Activated CD8-positive, alpha-beta T cell treated with anti-CD3 and anti-CD28 coated beads for 36 hours (primary cell): Measurements from ENCODE around the gene PTPN18. TPM values are rescaled to one million over a fixed set of nuclear protein-coding genes. Genes with fewer than 3 reads are reported as not detected.
A peak's percentile ranks its signal among the peaks of the same experiment; 100 is the strongest.

Experiments
- ATAC-seq: fragments of 200-7000 bp; cut with Tn5 transposase; one replicate; pipeline ENCODE4 v1.10.0; 2021; ENCODE audit warnings: mild to moderate bottlenecking, moderate library complexity
- CTCF ChIA-PET: fragments of 350-600 bp; sonication (Branson Sonifier 250); formaldehyde crosslinking; loops from one replicate; lab custom pipeline; 2021; ENCODE audit warnings: antibody characterized with exemption; lab: Charles Lee
- POLR2A ChIA-PET: fragments of 350-600 bp; sonication (Branson Sonifier 250); formaldehyde crosslinking; loops from one replicate; lab custom pipeline; 2021; ENCODE audit warnings: antibody characterized with exemption; lab: Charles Lee
- DNase-seq: peaks from one replicate; pipeline ENCODE4 v3.0.0-alpha.2; 2020
- H3K27ac Mint-ChIP-seq: one replicate; pipeline ENCODE4 v1.8.0; 2021; ENCODE audit warnings: mild to moderate bottlenecking, mixed read lengths
- H3K27me3 Mint-ChIP-seq: one replicate; pipeline ENCODE4 v1.8.0; 2021; ENCODE audit warnings: mixed read lengths
- H3K36me3 Mint-ChIP-seq: one replicate; pipeline ENCODE4 v1.8.0; 2021; ENCODE audit warnings: low read depth, mixed read lengths
- H3K4me1 Mint-ChIP-seq: one replicate; pipeline ENCODE4 v1.8.0; 2021; ENCODE audit warnings: low read depth, mixed read lengths
- H3K4me3 Mint-ChIP-seq: one replicate; pipeline ENCODE4 v1.8.0; 2021; ENCODE audit warnings: mild to moderate bottlenecking, moderate library complexity, mixed read lengths
- H3K9me3 Mint-ChIP-seq: one replicate; pipeline ENCODE4 v1.8.0; 2021; ENCODE audit warnings: mixed read lengths
- CTCF ChIP-seq: fragments of 200-600 bp; IDR thresholded peaks from one replicate; pipeline ENCODE4 v1.8.0; 2022; ENCODE audit warnings: antibody characterized with exemption, mild to moderate bottlenecking
- intact Hi-C: fragments of 100-400 bp; cut with micrococcal nuclease; formaldehyde crosslinking; loops from one replicate; pipeline ENCODE4 v1.10.0; 2022
- total RNA-seq, 2 experiments: library from RNA; stranded (reverse); gene quantifications; one replicate each; pipeline ENCODE4 v1.2.3, GENCODE V29; 2021

Gene PTPN18
- 10 to 100 TPM; 32.9 to 35.4 TPM for total RNA-seq

- POLR2A ChIA-PET = interaction anchor here (0.9 to 5.8 kb wide), 4 partner anchors 13 to 35 kb away, joined by 3 to 65 read pairs (median 4); partner anchors contain the start of gene IMP4
Measured at GRCh38 chr2:130355578-130356431, at the start of gene PTPN18. Gene PTPN18 (plus strand): TSS chr2:130356056. CDS start chr2:130356108, 52 bp downstream.

GRCh38 chr2:130307850-130308249 lies 48.0 kb upstream of the PTPN18 start:
- intact Hi-C loops = no loop called here
- DNase-seq (no peak), ATAC-seq (no peak)
- H3K27me3 Mint-ChIP-seq = no peaks in the 10 kb centered on the region
- no peaks in the 10 kb centered on the region for H3K4me1 Mint-ChIP-seq
- ChIA-PET POLR2A (no interaction called here), CTCF (no interaction called here)
- no peak for TF ChIP-seq CTCF
- no peak overlapping the region for H3K27ac Mint-ChIP-seq
- no peaks in the 10 kb centered on the region for H3K9me3 Mint-ChIP-seq
- no peak overlapping the region for H3K4me3 Mint-ChIP-seq
- H3K36me3 Mint-ChIP-seq = no peaks in the 10 kb centered on the region

More at GRCh38 chr2:130355578-130356431, at the start of gene PTPN18:
- intact Hi-C loops = no loop called here
- Mint-ChIP-seq H3K27ac (peak within 1 kb of the TSS; percentile 13), H3K9me3 (no peaks in the 10 kb centered on the region), H3K27me3 (no peaks in the 10 kb centered on the region), H3K4me3 (peak within 1 kb of the TSS; percentile 73), H3K36me3 (no peaks in the 10 kb centered on the region), H3K4me1 (peaks cover 9% of the 10 kb centered on the region)
- ATAC-seq (peak; percentile 93), DNase-seq (peak; percentile 66)
- CTCF ChIA-PET = interaction anchor here (0.8 to 2.9 kb wide), 3 partner anchors 14 to 22 kb away, joined by 3 to 10 read pairs (median 4); no protein-coding TSS in a partner anchor
- TF ChIP-seq CTCF = peak; percentile 51

- Mint-ChIP-seq H3K4me3 (no peak overlapping the region), H3K36me3 (no peaks in the 10 kb centered on the region), H3K27me3 (no peaks in the 10 kb centered on the region), H3K4me1 (no peaks in the 10 kb centered on the region), H3K27ac (no peak overlapping the region), H3K9me3 (no peaks in the 10 kb centered on the region)
- ATAC-seq (no peak), DNase-seq (no peak)
- ChIA-PET CTCF (no interaction called here), POLR2A (no interaction called here)
- intact Hi-C loops = no loop called here
- TF ChIP-seq CTCF = no peak
Measured at GRCh38 chr2:130310881-130311280, 45.0 kb upstream of the PTPN18 start.

GRCh38 chr2:130313812-130314334 lies 42.0 kb upstream of the PTPN18 start:
- no peak overlapping the region for H3K4me3 Mint-ChIP-seq
- POLR2A ChIA-PET = no interaction called here
- H3K4me1 Mint-ChIP-seq = no peaks in the 10 kb centered on the region
- no peak for DNase-seq
- no peak for TF ChIP-seq CTCF
- H3K27ac Mint-ChIP-seq = no peak overlapping the region
- no peak for ATAC-seq
- H3K27me3 Mint-ChIP-seq = peaks cover 1% of the 10 kb centered on the region
- CTCF ChIA-PET = no interaction called here
- no peaks in the 10 kb centered on the region for H3K36me3 Mint-ChIP-seq
- intact Hi-C loops = no loop called here
- H3K9me3 Mint-ChIP-seq = no peaks in the 10 kb centered on the region

GRCh38 chr2:130314377-130314776 lies 41.5 kb upstream of the PTPN18 start:
- no peak for TF ChIP-seq CTCF
- H3K36me3 Mint-ChIP-seq = no peaks in the 10 kb centered on the region
- H3K4me3 Mint-ChIP-seq = no peak overlapping the region
- intact Hi-C loops = no loop called here
- peaks cover 2% of the 10 kb centered on the region for H3K27me3 Mint-ChIP-seq
- H3K4me1 Mint-ChIP-seq = no peaks in the 10 kb centered on the region
- DNase-seq (no peak), ATAC-seq (no peak)
- no peaks in the 10 kb centered on the region for H3K9me3 Mint-ChIP-seq
- ChIA-PET POLR2A (no interaction called here), CTCF (no interaction called here)
- no peak overlapping the region for H3K27ac Mint-ChIP-seq
